CD4-positive, alpha-beta T cell (primary cell): ENCODE data around the gene CORO7. TPM values are rescaled to one million over a fixed set of nuclear protein-coding genes. Genes with fewer than 3 reads are reported as not detected.

Experiments used
- ATAC-seq: fragments of 200-7000 bp; cut with Tn5 transposase; one replicate; pipeline ENCODE4 v1.10.0; 2022; ENCODE audit warnings: mild to moderate bottlenecking; ENCODE audit not compliant: poor library complexity
- CTCF ChIA-PET: fragments of 350-600 bp; sonication (Branson Sonifier 250); formaldehyde crosslinking; loops from one replicate; lab custom pipeline; 2021; ENCODE audit warnings: antibody characterized with exemption, inconsistent platforms; lab: Charles Lee
- POLR2A ChIA-PET: fragments of 350-600 bp; sonication (Branson Sonifier 250); formaldehyde crosslinking; loops from one replicate; lab custom pipeline; 2021; ENCODE audit warnings: antibody characterized with exemption, inconsistent platforms; lab: Charles Lee
- DNase-seq, 14 experiments: peaks; one replicate each; pipeline ENCODE4 v3.0.0-alpha.2; 2013 to 2020; ENCODE audit warnings: mixed read lengths in 2 of 14
- H3K27ac ChIP-seq, 2 donors: one replicate each; pipeline versions ENCODE4 v1.5.1 to v1.7.0; 2013; ENCODE audit warnings: low read length in 2 of 2, low read depth in 1 of 2, mild to moderate bottlenecking in 1 of 2
- H3K27me3 ChIP-seq, 2 experiments: 1 replicate in 1 of 2; 2 replicates in 1 of 2; pipeline versions ENCODE4 v1.6.1 to v1.7.0; 2013; ENCODE audit warnings: low read length in 2 of 2, control low read depth in 1 of 2, mild to moderate bottlenecking in 1 of 2, moderate library complexity in 1 of 2; ENCODE audit not compliant: insufficient read depth in 2 of 2, control insufficient read depth in 1 of 2
- H3K36me3 ChIP-seq: one replicate; pipeline ENCODE4 v1.6.1; 2013; ENCODE audit warnings: low read length, control low read depth; ENCODE audit not compliant: insufficient read depth
- H3K4me1 ChIP-seq: one replicate; pipeline ENCODE4 v1.6.1; 2013; ENCODE audit warnings: low read length, control low read depth; ENCODE audit not compliant: insufficient read depth
- H3K4me3 ChIP-seq: one replicate; pipeline ENCODE4 v1.5.1; 2013; ENCODE audit warnings: mild to moderate bottlenecking, low read length, moderate library complexity
- H3K9me3 ChIP-seq, 2 experiments: 1 replicate in 1 of 2; 2 replicates in 1 of 2; pipeline versions ENCODE4 v1.6.1 to v1.7.0; 2013; ENCODE audit warnings: low read length in 2 of 2, mild to moderate bottlenecking in 2 of 2, control low read depth in 1 of 2, moderate library complexity in 1 of 2; ENCODE audit not compliant: control insufficient read depth in 1 of 2, insufficient read depth in 1 of 2
- H3K27ac Mint-ChIP-seq: one replicate; pipeline ENCODE4 v1.8.0; 2020; ENCODE audit warnings: mixed read lengths
- H3K27me3 Mint-ChIP-seq: one replicate; pipeline ENCODE4 v1.8.0; 2021; ENCODE audit warnings: mixed read lengths
- H3K36me3 Mint-ChIP-seq: one replicate; pipeline ENCODE4 v1.8.0; 2021; ENCODE audit warnings: low read depth, mixed read lengths
- H3K4me1 Mint-ChIP-seq: one replicate; pipeline ENCODE4 v1.8.0; 2021; ENCODE audit warnings: low read depth, mixed read lengths
- H3K4me3 Mint-ChIP-seq: one replicate; pipeline ENCODE4 v1.8.0; 2020; ENCODE audit warnings: mild to moderate bottlenecking, mixed read lengths
- H3K9me3 Mint-ChIP-seq: one replicate; pipeline ENCODE4 v1.8.0; 2020; ENCODE audit warnings: mixed read lengths
- intact Hi-C, 2 experiments: fragments of 100-400 bp; cut with DNase I in 1 of 2; cut with micrococcal nuclease in 1 of 2; formaldehyde crosslinking; loops; one replicate each; pipeline versions ENCODE4 v1.15.1 to v1.9.0; 2023 to 2025; cut with DNase I, micrococcal nuclease
- total RNA-seq, 174 experiments: library from RNA in 2 of 174; stranded (reverse) in 2 of 174; gene quantifications; one replicate each; pipeline ENCODE4 v1.2.3 and lab custom pipeline; 2021 to 2026
- TF ChIP-seq, protein P1 (sequence below): fragments of 200-600 bp; IDR thresholded peaks from one replicate; pipeline ENCODE4 v1.8.0; 2022; ENCODE audit warnings: antibody characterized with exemption, mild to moderate bottlenecking

CORO7 gene
- total RNA-seq, 2 experiments from 2014 or later: 801 to 805 TPM

DNA sequence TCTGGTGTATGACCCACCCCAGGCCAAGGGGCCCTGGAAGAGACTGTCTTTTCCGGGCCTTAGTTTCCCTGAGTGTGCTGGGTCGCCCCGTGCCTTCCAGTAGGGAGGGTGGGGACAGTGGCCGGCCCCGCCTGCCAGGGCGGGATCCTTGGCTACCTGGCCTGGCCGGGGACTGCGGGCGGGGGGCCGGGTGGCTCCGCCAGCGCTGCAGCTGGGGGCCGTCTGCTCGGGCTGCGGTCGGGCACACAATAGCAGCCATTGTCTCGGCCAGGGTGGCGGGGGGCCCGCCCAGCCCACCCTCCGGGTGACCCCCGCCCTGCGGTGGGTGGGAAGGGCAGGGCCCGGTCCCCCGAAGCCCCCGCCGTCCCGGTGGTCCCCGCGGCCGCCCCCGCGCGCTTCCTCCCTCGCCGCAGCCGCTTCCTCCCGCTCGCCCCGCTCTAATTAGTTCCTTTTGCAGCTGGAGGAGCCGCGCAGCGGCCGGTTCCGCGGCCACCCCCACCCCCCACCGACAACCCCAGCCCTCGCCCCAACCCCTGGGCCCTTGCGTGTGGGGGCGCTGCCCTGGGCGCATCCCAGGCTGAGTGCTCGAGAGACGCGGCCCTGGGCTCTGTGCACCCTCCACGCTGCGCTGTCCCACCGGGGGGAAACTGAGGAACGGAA lies 88.9 kb downstream of the CORO7 start:
- H3K36me3 ChIP-seq: no peaks in the 10 kb centered on the region
- Mint-ChIP-seq H3K9me3 (no peaks in the 10 kb centered on the region), H3K4me3 (peak overlapping the region; percentile 30), H3K4me1 (no peaks in the 10 kb centered on the region), H3K27me3 (no peaks in the 10 kb centered on the region), H3K36me3 (no peaks in the 10 kb centered on the region), H3K27ac (no peak overlapping the region)
- ChIA-PET POLR2A (interaction anchor here (0.9 to 2.2 kb wide), 5 partner anchors 12 to 74 kb away, joined by 3 to 9 read pairs (median 5); no protein-coding TSS in a partner anchor), CTCF (interaction anchor here (0.9 to 1.7 kb wide), 7 partner anchors 10 to 73 kb away, joined by 3 to 12 read pairs (median 5); partner anchors contain the start of gene TFAP4)
- intact Hi-C loops: loop anchor here in 1 of 2 experiments (2.0 kb wide), 2 partner anchors 19 to 127 kb away; no protein-coding TSS in a partner anchor
- H3K4me1 ChIP-seq: peaks cover 19% of the 10 kb centered on the region
- TF ChIP-seq, protein P1, sequence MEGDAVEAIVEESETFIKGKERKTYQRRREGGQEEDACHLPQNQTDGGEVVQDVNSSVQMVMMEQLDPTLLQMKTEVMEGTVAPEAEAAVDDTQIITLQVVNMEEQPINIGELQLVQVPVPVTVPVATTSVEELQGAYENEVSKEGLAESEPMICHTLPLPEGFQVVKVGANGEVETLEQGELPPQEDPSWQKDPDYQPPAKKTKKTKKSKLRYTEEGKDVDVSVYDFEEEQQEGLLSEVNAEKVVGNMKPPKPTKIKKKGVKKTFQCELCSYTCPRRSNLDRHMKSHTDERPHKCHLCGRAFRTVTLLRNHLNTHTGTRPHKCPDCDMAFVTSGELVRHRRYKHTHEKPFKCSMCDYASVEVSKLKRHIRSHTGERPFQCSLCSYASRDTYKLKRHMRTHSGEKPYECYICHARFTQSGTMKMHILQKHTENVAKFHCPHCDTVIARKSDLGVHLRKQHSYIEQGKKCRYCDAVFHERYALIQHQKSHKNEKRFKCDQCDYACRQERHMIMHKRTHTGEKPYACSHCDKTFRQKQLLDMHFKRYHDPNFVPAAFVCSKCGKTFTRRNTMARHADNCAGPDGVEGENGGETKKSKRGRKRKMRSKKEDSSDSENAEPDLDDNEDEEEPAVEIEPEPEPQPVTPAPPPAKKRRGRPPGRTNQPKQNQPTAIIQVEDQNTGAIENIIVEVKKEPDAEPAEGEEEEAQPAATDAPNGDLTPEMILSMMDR: no peak
- ATAC-seq (peak; percentile 19), DNase-seq (peak in 2 of 14 experiments; percentile 16 to 18)
- no peak overlapping the region for H3K27ac ChIP-seq
- peaks cover 4 to 9% of the 10 kb centered on the region in 2 experiments for H3K27me3 ChIP-seq
- no peaks in the 10 kb centered on the region for H3K9me3 ChIP-seq
- H3K4me3 ChIP-seq: peak overlapping the region; percentile 38

GRCh38 chr16:4325253-4325758 lies 91.1 kb downstream of the CORO7 start:
- Mint-ChIP-seq H3K4me1 (no peaks in the 10 kb centered on the region), H3K36me3 (no peaks in the 10 kb centered on the region), H3K27ac (no peak overlapping the region), H3K4me3 (no peak overlapping the region), H3K27me3 (no peaks in the 10 kb centered on the region), H3K9me3 (no peaks in the 10 kb centered on the region)
- ATAC-seq (no peak), DNase-seq (no peak)
- peaks cover 16% of the 10 kb centered on the region for H3K4me1 ChIP-seq
- intact Hi-C loops: no loop called here
- H3K9me3 ChIP-seq: no peaks in the 10 kb centered on the region
- POLR2A ChIA-PET: no interaction called here
- H3K27me3 ChIP-seq: peaks cover 4 to 9% of the 10 kb centered on the region in 2 experiments
- CTCF ChIA-PET: interaction anchor here (0.7 kb wide), 1 partner anchor 223 kb away, joined by 4 read pairs; no protein-coding TSS in a partner anchor
- TF ChIP-seq, protein P1: no peak
- H3K4me3 ChIP-seq: no peak overlapping the region
- no peaks in the 10 kb centered on the region for H3K36me3 ChIP-seq
- no peak overlapping the region for H3K27ac ChIP-seq

- DNase-seq (no peak), ATAC-seq (no peak)
- Mint-ChIP-seq H3K36me3 (no peaks in the 10 kb centered on the region), H3K4me3 (no peak overlapping the region), H3K27ac (no peak overlapping the region), H3K27me3 (no peaks in the 10 kb centered on the region), H3K4me1 (no peaks in the 10 kb centered on the region), H3K9me3 (no peaks in the 10 kb centered on the region)
- Histone ChIP-seq H3K36me3 (no peaks in the 10 kb centered on the region), H3K4me1 (peaks cover 18% of the 10 kb centered on the region), H3K27ac (no peak overlapping the region), H3K27me3 (peaks cover 4 to 9% of the 10 kb centered on the region in 2 experiments), H3K9me3 (no peaks in the 10 kb centered on the region), H3K4me3 (no peak overlapping the region)
- intact Hi-C loops: no loop called here
- TF ChIP-seq, protein P1: no peak
- ChIA-PET POLR2A (no interaction called here), CTCF (no interaction called here)
Measured at GRCh38 chr16:4324492-4325252, 91.7 kb downstream of the CORO7 start.
